Gastrocnemius medialis (tissue), 4 donors: ENCODE results near the gene SEMA5B.

ENCODE experiments used
- POLR2A ChIP-seq, 2 donors: fragments of 450-650 bp; IDR thresholded peaks; one replicate each; pipeline ENCODE4 v1.6.1; 2017; ENCODE audit warnings: antibody characterized with exemption in 2 of 2, mild to moderate bottlenecking in 2 of 2, moderate library complexity in 2 of 2
- TF ChIP-seq, protein P1 (sequence below), 5 experiments: fragments of 450-650 bp in 3 of 5; fragments of 200-600 bp in 2 of 5; sonication (generic) in 2 of 5; IDR thresholded peaks in 4 of 5; conservative IDR thresholded peaks in 1 of 5; 1 replicate in 4 of 5; 2 replicates in 1 of 5; pipeline ENCODE4 v1.5.1; 2016 to 2019; ENCODE audit warnings: antibody characterized with exemption in 5 of 5, mild to moderate bottlenecking in 3 of 5, moderate library complexity in 3 of 5

DNA sequence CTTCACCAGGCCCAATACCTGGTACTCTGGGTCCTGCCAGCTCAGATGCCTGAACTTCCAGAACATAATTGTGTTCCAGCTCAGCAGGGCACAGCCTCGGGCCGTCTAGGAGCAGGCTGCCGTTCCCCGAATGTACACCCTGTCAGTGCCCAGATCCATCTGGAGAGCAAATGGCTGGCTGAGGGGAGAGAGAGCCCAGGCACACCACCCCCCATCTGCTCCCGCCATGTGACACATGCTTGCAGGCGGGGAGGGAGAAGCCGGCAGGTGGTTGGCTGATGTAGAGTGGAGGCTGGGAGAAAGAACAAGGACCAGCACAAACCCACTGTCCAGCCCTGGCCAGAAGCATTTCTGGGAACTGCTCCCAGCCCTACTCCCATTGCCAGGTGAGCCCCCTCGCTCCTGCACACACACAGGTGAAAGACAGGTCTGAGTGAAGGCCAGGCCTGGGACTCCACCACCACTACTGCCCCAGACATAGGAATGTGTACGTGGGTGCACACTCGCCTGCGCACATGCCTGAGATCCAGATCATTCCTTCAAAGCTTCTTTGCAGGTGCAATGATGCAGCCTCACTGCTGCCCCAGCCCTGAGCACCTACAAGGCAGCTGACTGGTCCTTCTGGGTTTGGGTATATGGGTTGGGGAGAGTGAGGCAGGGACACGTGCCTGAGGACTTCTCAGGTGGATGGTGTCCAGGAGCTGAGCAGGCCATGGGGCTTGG lies 53.5 kb downstream of the SEMA5B start:
- TF ChIP-seq, protein P1, sequence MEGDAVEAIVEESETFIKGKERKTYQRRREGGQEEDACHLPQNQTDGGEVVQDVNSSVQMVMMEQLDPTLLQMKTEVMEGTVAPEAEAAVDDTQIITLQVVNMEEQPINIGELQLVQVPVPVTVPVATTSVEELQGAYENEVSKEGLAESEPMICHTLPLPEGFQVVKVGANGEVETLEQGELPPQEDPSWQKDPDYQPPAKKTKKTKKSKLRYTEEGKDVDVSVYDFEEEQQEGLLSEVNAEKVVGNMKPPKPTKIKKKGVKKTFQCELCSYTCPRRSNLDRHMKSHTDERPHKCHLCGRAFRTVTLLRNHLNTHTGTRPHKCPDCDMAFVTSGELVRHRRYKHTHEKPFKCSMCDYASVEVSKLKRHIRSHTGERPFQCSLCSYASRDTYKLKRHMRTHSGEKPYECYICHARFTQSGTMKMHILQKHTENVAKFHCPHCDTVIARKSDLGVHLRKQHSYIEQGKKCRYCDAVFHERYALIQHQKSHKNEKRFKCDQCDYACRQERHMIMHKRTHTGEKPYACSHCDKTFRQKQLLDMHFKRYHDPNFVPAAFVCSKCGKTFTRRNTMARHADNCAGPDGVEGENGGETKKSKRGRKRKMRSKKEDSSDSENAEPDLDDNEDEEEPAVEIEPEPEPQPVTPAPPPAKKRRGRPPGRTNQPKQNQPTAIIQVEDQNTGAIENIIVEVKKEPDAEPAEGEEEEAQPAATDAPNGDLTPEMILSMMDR (IDR thresholded peaks at IDR 0.05 in 4 of 5, conservative IDR thresholded peaks at IDR 0.05 in 1 of 5): no peak
- no peak for TF ChIP-seq POLR2A (IDR thresholded peaks at IDR 0.05)
